Stimulated activated CD4-positive, alpha-beta T cell treated with anti-CD3 and anti-CD28 coated beads, Interleukin-4, amount 100 ng/mL, for 48 hours (primary cell): ENCODE data around the gene CHN2.

ENCODE experiments used
- DNase-seq, 2 donors: peaks; one replicate each; pipeline ENCODE4 v3.0.0-alpha.2; 2020; ENCODE audit warnings: low read depth in 2 of 2

CHN2 gene

DNA sequence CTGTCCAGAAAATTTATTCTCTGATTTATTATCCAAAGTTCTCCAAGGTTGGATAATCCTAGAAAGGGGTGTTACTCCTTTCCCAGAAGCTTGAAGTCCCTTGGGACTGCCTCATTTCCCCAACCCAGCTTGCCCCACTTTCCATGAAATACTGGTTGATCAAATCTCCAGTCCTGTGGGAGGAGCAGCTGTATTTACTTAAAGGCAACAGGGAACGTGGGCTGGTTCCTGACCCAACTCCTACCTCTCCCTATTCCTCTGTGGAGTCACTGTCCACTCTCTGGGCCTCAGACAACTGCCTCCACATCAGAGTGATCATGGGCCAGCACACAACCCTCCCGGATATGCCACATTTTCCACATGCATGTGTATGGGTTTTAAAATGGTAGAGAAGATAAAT lies 202.8 kb downstream of the CHN2 start:
- no peak for DNase-seq

DNA sequence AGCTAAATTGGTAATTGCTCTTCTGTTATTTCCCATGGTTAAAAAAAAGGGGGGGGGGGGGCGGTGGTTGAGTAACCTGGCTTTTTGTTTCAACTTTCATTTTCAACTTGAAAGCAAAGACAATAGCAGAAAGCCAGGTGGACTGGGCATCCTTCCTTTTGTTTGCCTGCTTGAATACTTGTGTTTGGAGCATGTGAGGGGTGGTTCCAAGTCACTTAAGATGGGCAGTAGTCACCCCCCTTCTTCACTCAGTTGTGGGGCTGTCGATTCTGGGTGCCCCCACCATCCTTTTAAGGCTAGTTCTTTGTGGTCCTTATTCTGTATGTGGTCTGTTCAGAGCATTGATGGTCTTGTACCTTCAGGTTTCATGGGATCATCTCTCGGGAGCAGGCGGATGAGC lies 203.4 kb downstream of the CHN2 start:
- DNase-seq = no peak

DNA sequence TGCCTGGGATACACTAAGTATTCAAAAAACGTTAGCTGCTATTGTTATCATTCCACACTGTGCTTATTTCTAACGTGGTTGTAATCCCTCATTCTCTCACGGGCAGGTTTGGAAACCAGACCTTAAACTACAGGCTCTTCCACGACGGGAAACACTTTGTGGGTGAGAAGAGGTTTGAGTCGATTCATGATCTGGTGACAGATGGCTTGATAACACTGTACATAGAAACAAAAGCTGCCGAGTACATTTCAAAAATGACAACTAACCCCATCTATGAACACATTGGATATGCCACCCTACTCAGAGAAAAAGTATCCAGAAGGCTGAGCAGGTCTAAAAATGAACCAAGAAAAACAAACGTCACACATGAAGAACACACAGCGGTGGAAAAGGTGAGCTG lies 205.9 kb downstream of the CHN2 start:
- DNase-seq = no peak

DNA sequence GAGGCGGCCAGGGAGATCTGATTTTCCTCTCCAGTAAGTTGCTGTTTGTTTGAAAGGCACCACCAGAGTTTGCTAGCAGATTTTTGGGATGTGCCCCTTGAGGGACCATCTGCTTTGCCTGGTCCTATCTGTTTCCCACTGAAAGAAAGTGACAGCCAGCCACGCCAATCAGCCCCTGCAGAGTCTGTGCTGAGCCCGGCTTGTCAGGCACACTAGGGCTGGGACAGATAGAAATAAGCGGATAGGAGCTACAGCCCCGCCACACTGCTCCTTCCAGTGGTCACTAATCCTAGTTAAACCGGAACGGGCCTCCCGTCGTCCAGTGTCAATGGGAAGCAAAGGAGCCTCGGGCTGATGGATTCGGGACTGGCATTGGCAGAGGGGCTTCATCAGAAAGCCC lies 207.2 kb downstream of the CHN2 start:
- no peak for DNase-seq

DNA sequence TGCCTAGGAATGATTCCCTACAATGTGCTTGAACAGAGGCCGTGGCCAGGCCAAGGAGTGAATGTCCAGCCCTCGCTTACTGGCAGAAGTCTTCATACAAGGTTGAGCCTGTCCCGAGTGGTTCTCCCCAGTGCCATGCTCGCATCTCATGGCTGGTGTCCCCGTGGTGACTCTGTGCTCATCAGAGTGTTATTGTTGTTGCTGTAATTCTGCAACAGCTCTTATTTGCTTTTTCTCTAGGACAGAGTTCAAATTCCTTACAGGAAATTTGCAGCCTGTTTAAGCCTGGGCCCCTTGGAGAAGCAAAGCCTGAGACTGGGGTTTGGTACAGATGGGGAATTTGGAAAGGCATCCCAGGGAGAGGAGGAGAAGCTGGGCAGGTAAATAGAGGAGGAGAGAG lies 211.3 kb downstream of the CHN2 start:
- DNase-seq = no peak

DNA sequence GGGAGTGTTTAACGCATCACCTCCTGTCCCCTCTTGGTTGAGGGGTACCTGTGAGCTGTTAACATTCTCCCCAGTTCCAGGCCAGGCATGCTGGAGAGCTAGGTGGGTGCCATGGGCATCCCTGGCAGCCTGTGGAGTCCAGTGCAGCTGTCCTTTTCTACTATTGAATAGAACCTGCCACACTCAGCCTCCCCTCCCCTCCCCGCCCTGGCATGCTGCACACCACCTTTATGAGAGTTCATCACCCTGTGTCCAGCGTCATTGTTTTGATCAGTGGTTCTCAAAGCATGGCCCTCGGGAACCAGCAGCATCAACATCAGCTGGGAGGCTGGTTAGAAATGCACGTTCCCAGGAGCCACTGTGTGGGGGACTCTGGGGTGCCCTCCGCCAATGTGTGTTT lies 211.8 kb downstream of the CHN2 start:
- no peak for DNase-seq

DNA sequence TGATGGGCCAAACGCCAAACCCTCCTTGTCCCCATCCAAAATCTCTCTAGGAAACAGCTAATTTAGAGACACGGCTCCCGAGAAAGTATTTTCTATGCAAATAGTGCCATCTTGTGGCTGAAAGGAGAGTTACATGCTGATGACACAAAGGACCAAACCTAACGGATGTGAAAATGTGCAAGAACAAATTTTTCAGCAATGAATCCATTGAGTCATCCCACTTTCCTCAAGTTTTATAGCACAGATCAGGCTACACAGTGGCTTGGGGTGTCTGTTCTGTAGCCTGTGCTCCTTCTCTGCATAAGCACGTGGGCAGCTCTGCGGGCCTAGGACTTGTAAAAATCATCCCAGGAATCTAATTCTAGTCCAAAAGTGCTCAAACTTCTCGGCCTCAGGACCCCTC lies 214.3 kb downstream of the CHN2 start:
- DNase-seq = peak; percentile 18 to 22

DNA sequence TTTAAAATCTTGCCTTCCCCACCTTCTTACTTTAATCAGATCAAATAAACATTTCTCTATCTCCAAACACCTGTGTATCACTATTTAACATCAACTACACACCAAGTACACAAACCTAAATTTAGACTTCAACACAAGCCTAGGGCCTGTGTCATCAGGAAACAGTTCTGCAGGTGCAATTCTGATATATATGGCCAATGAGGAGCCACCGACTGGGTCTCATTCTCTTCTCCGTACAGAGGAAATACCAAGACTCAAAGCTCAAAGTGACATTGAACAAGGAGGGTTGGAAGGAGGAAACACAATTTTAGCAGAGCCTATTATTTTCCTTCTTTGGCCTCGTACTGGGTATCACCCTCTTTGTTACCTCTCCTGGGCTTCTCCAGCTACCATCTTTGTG lies 216.4 kb downstream of the CHN2 start:
- no peak for DNase-seq

DNA sequence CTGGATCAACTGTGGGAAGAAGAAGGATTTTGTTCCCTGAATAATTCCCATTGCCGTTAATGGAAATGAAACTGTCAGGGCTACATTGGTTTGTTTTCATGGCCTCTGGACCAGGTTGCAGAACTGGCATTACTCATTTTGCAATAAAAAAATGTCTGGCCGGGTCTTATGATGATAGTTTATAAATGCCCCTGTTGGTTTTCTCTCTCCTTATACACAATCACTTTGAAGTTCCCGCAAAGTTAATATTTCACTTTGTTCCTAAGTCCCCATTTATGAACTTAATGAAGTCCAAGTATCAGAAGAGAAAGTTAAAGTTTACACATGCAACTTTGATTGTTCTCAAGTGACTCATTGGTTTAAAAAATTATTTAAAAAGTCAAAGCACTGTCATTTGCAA lies 218.3 kb downstream of the CHN2 start:
- no peak for DNase-seq

DNA sequence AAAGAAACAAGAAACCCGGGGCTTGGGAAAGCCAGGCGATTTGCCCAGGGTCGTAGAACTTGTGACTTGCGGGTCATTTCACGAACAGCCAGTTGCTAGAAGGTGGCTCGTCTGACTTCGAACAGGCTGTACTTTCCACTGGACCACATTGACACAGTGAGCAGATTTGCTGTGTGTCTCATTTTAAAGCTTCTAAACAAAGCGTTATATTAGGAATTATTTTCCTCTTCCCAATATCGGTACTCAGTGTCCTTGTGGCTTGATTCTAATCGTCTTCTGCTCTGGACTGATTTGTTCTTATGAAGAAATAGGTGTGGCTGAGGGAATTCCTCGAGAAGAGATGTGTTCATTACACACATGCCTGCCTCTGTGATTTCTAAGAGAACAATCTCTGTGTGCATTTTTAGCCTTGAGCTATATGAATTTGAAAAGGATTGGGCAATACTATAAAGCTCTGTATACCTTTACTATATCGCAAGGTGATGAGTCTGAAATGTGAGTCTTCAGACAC lies 219.1 kb downstream of the CHN2 start:
- DNase-seq = no peak

DNA sequence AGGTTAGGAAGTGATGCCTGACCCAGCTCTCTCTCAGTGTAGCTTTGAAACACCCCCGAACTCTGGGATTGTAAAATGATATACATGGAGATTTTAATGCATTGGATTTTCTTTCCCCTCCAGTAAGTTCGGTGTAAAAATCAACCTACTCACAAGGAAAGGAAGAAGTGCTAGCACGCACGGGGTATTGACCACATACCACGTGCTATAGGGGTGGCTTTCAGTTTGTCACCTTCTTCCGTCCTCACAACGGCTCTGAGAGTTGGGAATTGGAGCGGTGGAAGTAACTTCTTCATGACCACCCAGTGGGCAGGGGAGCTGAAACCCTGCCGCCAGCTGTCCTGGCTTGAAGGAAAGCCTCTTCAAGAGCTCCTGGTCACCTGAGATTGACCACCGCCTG lies 219.6 kb downstream of the CHN2 start:
- no peak for DNase-seq

DNA sequence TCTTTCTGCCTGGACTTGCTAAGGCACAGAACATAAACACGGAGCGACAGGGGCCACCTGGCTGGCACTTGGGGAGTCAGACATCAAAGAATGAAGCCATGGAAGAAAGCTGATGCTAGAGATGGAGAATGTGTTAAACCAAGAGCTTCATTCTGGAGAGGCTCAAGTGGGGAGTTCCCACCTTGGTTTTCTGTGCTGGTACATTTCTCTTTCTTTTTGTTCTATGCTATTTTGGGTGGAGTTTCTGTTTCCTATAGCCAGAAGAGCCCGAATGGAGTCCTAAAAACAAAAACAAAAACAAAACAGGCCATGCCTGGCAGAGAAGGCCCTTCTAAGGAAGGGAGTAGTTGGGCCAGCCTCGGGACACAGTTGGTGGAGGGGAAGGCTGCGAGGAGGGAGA lies 220.6 kb downstream of the CHN2 start:
- no peak for DNase-seq

DNA sequence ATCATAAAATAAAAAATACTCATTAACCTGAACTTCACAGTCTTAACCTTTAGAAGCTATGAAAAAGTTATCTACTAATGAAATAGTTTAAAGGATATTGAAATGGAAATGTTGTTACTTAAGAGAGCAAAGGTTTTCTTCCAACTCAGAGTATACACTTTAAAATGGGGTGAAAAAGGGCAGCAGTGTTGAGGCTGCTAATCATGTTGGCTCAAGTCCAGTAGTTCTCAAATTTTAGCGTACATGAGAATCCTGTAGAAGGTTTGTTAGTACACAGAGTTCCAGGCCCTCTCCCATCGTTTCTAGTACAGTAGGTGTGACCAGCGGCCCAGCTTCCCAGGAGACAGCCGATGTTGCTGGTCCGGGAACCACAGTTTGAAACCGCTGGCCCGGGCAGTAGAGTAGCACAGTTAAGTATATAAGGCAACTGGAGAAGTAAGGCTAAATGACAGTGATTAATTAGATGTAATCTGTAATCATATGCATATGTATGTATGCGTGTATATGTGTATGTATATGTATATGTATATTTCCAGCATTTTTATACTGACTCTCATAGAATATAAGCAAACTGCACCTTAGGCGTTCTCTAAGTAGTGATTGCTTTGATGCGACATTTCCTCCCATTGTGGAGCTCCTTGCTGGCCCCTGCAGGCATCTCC lies 221.8 kb downstream of the CHN2 start:
- DNase-seq = no peak

DNA sequence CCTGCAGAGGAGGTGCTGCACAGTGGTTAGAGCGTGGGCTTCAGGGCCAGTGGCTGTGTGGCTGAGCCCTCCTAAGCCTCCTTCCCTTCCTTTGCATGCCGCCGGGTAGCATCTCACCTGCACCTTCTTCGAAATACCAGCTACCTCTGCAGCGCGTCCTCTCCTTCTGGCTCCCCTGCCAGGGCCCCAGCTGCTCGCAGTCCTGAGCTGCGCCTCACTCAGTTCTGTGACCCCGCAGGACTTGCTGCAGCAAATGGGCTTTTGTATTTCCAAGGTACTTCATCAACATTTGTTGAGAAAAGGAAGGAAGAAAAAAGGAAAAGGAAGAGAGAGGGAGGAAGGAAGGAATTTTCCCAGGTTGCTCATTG lies 222.3 kb downstream of the CHN2 start:
- DNase-seq = no peak

DNA sequence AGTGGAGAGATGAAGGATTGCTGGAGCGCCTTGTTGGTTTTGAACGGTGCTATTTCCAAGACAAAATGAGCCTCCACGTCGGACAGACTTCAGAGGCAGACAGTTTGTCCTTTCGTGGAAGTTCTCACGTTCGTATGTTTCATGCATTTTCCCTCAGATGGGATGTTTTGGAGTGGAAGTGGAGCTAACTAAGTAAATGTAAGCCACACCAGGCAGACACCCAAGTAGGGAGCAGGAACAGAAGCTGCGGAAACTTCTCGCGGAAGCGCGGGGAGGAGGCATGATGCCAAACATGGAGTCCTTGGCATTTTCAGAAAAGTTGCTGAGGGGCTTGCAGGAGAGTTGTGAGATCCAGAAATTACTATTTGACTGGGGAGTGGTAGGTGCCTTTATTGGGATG lies 223.5 kb downstream of the CHN2 start:
- DNase-seq = no peak

DNA sequence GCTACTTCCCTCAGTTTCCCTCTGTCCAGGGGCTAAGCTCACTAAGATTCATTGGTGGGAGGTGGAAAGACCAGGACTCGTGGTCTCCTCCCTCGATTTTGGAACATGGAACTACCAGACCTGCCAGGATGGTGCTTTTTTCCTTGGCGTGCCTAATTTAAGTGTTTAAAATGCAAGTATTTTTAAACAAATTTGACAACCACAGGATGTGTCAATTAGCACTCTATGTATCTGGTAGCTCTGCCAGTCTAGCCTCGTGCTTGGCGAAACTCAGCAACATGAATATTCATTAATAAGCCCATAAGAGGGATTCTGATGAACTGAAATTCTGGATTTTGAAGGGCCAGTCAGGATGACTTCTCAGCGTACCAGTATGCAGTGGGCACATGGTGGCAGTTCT lies 224.1 kb downstream of the CHN2 start:
- no peak for DNase-seq

DNA sequence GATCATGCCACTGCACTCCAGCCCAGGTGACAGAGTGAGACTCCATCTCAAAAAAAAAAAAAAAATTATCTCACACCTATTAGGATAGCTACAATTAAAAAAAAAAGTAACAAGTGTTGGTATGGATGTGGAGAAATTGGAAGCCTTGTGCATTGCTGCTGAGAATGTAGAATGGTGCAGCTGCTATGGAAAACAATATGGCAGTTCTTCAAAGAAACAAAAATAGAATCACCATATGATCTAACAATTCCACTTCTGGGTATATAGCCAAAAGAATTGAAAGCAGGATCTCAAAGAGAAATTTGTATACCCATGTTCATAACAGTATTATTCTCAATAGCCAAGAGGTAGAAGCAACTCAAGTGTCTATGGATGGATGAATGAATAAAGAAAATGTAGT lies 225.4 kb downstream of the CHN2 start:
- no peak for DNase-seq

DNA sequence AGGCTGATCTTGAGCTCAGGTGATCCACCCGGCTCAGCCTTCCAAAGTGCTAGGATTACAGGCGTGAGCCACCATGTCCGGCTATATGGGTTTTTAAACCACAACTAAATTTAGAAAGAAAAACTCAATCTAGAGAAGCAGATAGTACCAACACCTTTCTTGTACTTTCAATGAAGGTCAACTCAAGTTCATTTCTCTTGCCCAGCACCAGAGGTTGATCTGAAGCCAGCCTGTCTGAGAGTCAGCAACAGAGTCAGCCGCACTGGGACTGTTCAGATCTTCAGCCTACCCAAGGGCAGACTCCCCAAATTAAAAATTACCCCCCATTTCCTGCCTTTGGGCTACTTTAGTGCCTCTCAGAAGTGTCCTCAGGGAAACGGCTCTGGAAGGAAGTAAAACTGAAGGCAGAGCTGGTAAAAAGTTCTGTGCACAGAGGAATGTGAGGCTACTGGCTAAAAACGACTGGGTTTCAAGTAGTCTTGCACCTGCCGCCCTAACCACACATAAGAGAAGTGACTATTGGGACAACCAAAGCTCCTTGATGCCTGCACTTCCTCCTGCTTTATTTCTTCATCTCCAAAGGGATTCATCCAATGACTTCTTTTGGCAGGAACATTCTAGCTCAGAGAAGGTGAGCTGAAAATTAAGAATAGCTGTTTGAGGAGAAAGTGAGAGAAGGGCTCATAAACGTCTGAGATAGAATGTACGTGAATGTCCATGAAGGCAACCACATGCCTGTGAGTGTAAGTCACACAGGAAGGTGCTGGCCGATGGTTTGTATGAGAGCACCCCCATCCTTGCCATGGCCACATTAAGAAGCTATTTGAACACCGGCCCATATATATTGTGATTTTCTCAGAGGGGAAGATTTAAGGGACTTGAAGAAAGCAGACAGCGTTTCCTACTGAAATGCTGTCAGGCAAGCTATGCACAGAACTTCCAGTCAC lies 226.7 kb downstream of the CHN2 start:
- DNase-seq = no peak

DNA sequence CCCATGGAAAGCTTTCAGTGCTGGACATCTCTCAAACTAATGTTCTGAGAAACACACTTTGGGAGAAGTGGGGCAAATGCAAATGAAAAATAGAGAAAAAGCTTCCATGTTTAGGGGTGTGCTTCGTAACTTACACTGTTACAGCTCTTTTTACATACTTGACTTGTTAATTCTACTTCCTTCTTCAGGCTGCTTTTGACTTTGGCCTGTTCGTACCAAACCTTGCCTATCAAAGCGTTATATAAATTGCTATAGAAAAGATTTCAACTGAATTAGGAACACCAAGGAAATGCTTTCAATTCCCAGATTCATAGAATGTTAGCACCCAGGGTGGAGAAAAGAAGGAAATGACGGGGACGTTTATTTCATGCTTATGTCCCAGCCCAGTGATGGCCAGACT lies 228.3 kb downstream of the CHN2 start:
- DNase-seq = no peak

DNA sequence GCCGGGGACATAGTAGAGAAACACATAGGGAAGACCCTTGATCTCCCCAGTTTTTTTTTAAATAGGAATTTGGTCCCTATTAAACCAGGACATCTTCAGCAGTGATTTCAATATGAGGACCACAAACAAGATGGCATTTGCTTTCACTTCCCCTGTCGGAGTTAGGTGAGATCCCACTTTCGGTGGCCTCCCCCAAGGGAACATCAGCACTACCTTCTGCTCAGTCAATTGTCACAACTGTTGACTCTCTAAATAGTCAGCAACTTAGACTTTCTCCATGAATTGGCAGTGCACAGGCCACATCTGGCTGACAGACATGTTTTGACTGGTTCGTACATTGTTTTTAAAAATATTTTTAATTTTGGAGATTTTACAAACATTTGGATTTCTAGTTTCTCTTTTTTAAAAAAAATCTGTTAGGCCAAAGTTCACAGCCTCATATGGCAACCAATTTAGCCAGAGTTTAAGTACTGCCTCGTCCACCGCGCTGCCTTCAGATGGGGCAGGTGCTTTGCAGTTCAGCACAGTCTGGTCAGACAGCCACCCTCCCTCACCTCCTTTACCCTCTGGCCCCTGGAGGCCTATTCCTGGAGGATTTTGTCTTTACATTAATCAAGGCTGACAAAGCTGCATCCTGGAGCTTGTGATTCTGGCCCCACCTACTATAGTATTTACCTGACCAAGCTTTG lies 229.9 kb downstream of the CHN2 start:
- DNase-seq = no peak

DNA sequence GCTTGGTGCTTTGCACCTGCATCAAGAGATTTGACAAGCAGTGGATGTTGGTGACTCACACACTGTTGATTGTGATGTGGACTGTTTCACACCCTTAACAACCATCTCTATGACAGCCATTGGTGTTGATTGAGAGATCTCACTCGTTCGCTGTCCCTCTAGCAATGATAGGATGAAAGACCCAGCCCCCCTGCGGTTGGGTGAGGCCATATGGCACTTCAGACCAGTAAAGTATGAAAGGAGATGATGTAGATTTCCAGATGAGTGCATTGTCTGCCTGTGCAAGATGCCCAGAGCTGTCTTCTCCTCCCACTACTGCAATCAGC lies 230.4 kb downstream of the CHN2 start:
- DNase-seq = no peak

DNA sequence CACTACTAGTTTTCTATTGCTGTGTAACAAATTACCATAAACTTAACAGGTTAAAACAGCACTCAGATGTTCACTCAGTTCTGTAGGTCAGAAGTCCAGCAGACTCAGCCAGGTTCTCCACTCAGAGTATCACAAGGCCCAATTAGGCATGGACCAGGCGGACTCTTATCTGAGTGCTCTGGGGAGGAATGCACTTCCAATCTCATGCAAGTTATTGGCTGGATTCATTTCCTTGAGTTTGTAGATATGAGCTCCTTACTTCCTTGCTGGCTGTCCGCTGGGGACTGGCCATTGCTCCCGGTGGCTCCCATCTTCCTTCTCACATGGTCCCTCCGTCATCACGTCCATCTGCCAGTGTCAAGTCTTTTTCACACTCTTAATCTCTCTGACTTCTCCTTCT lies 232.0 kb downstream of the CHN2 start:
- no peak for DNase-seq

DNA sequence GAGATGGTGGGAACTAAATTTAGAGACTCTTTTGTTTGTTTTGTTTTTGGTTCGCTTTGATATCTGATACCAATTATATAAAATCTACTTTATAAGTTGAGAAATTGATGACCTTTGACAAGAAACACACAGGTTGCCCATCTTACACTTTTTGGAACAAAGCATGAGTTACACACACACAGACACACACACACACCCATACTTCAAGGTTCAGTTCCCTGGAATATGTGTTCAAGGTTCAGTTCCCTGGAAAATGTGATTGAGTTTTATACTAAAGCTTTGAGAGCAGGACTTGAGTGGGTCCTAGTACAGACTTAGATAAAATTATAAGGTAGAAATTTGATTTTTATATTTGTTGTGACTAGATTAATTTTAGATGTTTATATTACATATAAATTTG lies 234.8 kb downstream of the CHN2 start:
- DNase-seq = no peak
